Activated CD4-positive, alpha-beta T cell treated with anti-CD3 and anti-CD28 coated beads, Interleukin-2, amount 50 U/mL, for 1 hour (primary cell): ENCODE data around the gene MAJIN.
"Not testable (repeated sequence)": the region's sequence is repeated elsewhere in the genome, so short reads cannot be mapped to it uniquely, and the experiment has no call there.

Experiments used
- DNase-seq: peaks from one replicate; pipeline ENCODE4 v3.0.0-alpha.2; 2020

The MAJIN gene

DNA sequence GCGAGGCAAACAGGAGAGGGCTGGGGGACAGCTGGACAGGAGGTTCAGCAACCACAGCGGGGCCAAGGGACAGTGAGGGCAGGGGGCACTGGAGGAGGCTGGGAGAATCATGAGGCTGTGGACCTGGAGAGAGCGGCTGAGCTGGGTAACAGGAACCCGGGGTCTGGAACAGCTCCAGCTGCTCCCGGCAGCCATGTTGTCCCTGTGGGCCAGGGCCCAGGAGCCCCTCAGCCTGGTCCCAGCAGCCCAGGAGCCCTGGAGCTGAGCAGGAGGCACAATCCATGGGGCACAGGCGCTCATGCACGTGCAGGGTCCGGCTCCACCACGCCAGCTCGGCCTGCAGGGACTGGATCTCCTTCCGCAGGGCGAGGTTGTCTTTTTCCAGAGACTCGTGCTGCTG, 17.5 kb upstream of the MAJIN start:
- DNase-seq = no peak

DNA sequence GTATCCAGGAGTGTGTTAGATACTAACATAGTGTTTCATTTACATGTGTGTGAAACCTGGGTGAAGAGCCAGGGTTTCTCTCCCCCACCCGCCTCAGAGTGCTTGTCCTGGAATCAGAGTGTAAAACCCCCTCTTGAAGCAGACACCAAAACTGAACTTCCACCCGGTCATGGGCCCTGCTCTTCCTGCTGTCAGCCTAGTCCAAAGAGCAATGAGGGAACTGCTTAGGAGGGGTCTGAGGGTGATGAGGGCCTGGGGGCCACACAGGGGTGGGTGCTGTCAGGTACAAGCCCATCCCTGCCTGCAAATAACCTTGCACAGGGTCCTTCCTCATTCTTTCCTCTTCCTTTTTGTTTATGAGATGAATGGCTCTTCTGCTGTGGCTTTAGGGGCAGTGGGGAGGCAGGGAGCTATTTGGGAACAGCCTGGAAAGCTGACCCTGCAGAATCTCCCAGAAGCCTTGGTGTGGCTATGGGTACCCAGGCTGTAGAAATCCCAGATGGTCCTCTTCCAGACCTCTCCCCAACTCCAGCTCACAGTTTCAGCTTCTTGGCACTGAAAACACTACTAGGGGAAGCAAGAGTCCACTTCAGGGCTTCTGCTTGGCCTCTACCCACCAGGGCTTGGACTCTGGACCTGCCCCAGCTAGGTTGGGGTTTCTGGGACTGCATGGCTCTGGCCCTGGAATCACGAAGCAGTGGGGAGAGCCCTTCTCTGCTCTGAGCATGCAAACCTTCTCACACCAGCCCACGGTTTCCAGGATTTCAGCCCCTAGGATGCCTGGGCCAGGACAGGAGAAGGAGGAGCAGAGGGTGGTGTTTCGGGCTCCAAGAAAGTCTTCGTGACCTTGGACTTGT, 16.3 kb upstream of the MAJIN start:
- DNase-seq = no peak

DNA sequence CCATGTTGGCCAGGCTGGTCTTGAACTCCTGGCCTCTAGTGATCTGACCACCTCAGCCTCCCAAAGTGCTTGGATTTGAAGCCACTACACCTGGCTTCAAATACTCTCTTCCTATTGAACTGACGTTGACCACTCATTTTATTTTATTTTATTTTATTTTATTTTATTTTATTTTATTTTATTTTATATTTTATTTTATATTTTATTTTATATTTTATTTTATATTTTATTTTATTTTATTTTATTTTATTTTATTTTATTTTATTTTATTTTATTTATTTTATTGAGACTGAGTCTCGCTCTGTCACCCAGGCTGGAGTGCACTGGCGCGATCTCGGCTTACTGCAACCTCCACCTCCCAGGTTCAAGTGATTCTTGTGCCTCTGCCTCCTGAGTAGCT, 11.4 kb upstream of the MAJIN start:
- DNase-seq = not testable (repeated sequence)

DNA sequence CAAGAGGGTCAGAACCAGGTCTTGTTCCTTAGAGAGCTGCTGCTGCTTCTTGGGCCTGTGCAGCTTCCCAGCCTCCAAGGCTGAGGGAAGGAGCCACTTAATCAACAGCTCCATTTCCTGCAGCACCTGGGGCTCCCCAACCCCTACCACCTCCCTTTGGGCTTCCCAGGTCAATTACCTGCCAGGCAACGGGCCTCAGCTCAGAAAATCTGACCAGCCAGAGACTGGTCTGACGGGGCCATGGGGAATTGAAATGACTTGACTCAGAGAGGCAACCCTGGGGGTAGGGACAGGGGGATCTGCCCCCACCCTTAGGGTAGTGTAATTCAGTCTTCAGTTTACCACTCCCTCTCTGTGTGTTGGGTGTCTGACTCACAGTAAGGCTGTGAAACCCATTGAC, 4.7 kb upstream of the MAJIN start:
- DNase-seq = no peak

DNA sequence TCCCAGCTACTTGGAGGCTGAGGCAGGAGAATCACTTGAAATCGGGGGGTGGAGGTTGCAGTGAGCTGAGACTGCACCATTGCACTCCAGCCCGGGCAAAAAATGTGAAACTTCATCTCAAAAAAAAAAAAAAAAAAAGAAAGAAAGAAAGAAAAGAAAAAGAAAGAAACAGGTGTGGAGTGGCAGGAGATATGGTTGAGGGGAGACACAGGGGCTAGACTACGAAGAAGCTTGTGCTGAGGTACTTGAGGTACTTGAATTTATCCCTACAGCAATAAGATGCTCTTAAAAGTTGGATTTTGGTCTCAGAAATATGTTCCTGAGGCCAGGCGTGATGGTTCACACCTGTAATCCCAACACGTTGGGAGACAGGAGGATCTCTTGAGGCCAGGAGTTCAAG, 2.2 kb upstream of the MAJIN start:
- DNase-seq = no peak

DNA sequence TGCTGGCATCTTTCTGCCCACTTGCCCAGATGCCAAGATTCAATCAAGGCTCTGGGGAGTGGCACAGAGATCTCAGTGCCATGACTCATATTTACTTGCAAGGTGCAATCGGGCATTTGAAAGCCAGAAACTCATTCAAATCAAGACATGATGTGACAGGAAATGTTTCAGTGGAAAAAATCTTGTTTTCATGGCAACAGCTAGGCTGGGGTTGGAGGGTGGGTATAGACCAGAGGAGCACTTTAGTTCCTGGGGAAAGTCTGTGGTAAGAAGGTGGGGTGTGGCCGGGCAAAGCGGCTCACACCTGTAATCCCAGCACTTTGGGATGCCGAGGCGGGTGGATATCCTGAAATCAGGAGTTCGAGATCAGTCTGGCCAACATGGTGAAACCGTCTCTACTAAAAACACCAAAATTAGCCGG, 1.2 kb downstream of the MAJIN start:
- no peak for DNase-seq

DNA sequence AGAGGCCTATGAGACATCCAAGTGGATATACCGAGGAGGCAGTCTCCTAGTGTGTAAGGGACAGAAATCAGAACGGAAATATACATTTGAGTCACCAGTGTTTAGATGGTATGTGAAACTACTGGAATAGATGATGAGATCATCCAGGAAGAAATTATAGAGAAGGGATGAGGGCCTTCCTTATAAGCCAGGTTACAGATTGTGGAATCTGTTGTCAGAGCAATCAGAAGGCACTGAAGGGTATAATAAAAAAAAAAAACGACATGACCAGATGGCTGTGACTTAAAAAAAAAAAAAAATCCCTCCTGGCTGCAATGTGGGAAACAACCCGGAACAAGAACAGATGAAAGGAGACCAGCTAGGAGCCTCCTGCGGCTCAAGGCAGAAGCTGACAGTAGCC, 2.7 kb downstream of the MAJIN start:
- DNase-seq = no peak

DNA sequence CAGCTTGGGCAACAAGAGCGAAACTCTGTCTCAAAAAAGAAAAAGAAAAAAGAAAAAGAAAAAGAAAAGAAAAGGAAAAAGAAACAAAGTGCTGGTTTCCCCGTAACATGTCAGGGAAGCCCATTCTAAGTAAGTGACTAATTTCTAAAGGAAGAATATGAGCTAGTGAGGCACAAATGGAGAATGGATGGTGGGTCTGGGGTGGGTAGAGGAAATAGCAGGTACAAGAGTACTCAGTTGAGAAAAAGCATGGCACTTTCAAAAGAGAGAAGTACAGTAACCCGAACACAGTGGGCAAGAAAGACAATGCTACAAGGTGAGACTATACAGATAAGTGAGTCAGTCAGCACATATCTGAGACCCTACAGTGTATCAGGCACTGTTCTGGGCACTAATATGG, 4.5 kb downstream of the MAJIN start:
- DNase-seq = no peak

DNA sequence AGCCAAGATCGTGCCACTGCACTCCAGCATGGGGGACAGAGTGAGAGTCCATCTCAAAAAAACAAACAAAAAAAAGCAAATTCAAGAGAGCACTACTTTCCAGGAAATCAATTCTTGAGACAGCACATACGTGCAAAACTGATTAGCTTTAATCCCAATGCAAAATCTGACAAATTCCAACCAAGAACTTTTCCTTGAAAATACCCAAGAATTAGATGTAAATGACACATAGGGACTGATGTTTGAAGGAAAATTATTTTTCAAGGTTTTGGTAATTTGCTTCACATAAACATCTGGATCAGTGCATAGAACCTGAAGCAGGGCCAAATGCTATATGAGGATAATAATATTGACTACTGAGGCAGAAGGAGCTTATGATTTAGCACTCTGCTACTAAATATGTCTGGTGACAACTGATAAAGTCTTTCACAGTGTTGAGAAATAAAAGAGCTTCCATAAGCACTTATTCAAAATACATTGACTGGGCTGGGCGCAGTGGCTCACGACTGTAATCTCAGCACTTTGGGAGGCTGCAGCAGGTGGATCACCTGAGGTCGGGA, 8.8 kb downstream of the MAJIN start:
- no peak for DNase-seq

DNA sequence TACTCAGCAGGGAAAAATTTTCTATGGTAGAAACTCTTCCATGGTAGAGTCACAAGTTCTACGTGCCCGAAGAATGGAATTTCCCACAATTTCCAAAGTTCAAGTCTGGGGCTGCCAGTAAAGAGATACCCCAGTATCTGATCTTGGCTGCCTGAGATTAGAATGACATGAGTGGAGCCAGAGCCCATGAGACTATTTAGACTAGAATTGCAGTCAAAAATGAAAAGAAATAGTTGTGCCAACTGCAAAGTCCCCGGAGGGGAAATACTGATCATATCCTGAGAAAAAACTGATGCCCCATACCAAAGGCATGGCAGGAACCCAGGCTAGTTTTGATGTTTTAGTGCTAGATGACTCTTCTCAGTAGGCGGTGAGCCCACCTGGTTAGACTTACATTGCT, 11.2 kb downstream of the MAJIN start:
- DNase-seq = no peak

DNA sequence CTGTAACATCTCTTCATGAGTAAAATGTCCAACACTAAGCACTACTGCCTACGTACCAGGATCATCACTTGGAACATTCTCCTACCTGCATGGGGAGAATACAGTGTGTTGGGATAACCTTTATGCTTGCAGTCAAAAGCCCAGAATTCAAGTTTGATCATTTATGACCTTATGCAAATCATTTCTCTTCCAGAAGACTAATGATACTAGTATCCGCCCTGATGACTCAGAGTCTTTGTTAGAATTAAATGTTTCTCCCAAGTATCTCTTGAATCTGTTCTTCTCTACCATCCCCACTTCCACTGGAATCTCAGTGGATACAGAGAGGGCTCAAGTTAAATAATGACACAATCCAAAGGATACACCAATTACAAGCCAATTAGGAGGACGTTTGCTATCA, 12.4 kb downstream of the MAJIN start:
- DNase-seq = no peak

DNA sequence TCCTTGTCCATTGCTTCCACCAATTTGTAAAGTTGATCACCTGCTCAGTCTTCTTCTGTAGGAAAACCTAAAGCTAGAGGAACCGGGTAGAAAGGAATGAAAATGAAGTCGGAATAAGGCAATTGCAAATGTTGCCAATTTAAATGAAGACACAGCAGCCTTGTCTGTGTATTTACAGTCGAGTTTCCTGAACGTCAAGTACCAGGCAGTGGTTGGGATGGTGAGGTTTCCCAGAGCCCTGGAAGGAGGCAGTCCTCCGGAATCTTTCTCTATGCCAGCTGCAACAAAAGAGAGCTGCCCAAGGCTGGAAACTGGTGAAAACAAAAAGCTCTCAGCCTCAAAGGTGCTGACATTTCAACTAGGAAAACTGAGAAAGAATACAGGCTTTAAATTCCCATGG, 17.7 kb downstream of the MAJIN start:
- no peak for DNase-seq

DNA sequence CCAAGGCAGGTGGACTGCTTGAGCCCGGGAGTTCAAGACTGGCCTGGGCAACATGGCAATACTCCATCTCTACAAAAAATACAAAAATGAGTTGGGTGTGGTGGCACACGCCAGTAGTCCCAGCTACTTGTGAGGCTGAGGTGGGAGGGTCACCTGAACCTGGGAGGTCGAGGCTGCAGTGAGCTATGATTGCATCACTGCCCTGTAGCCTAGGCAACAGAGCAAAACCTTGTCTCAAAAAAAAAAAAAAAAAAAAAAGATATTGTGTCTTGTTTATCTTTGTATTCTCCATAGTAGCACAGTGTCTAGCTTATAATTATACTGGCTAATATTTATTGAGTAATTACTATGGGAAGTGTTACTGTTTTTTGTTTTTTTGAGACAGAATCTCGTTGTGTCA, 20.4 kb downstream of the MAJIN start:
- no peak for DNase-seq

DNA sequence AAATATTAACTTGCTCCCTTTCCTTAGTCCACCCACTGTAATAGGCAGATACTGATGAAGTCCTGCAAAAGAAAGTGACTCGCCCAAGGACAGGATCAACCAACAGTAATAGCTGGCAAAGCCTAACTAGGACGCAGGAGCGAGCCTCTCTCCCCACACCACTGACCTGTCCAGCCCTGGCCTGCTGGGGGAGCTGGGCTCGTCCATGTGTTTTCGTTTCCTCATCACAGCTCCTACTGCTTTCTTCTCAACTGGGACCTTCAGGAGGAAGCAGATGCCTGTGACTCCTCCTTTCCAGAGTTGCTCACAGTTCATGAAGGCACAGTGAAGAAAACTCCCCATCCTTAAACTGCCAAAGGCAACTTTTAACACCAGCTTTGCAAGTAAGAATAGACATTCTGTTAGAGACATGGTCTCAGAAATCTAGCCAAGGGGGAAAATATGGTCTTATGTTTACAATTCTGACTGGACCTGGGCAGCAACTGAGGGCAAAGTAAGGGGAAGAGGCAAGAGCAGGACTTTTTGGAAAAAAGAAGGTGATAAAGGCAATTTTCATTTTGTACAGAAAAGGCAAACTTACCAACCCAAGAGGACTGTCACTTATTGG, 24.6 kb downstream of the MAJIN start:
- DNase-seq = no peak

DNA sequence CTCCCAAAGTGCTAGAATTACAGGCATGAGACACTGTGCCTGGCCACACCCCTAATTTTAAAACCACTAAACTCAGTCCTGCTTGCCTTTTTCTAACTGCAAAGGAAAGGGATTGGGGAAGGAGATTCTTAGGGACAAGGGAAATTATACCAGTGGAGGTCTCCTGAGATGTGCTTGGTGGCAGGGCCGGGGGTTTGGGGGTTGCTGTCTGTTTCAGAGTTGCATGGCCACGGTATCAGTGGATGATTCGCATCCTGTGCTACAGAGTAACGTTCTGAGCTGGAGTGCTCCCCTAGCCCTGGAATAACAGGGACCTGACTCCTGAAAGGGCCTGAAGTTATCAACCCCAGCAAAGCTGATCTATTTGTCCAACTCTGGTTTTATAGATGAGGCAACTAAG, 35.4 kb downstream of the MAJIN start:
- DNase-seq = no peak

DNA sequence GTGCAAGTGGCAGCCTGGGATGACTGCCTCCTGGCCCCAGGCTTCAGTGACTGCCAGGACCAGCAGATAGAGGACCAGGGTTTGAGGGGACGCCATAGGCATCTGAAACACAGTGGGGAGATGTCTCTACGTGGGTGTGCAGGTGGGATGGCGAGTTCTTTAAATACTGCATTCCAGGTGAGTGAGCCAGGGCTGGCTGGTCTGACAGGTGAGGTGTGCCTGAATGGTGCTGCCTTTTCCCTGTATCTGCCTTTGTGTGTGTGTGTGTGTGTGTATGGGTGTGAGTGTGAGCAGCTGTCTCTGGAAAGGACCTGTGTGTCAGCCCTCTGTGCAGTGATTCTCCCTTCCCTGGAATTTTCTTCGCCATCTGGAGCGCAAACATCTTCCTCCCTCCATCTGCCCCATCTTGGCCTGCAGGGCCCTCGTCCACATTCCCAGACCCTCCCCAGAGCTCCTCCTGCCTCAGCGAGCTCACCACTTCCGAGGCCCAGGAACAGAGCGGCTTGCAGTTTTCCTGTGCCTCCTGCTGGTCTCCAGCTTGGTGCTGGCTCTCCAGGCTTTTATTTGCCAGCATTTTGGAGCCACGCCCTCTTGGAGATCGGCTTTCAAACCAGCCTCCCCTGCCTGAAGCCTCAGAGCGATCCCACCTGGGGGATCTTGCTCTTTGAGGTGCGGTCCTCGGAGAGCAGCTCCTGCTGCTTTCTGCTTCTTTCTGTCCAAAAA, 36.4 kb downstream of the MAJIN start, which contains the start of gene GPHA2:
TSS of gene GPHA2 (minus strand) at position 535 of the 723 bp plus-strand sequence. CDS start at position 102, 433 bp downstream.
- no peak for DNase-seq

DNA sequence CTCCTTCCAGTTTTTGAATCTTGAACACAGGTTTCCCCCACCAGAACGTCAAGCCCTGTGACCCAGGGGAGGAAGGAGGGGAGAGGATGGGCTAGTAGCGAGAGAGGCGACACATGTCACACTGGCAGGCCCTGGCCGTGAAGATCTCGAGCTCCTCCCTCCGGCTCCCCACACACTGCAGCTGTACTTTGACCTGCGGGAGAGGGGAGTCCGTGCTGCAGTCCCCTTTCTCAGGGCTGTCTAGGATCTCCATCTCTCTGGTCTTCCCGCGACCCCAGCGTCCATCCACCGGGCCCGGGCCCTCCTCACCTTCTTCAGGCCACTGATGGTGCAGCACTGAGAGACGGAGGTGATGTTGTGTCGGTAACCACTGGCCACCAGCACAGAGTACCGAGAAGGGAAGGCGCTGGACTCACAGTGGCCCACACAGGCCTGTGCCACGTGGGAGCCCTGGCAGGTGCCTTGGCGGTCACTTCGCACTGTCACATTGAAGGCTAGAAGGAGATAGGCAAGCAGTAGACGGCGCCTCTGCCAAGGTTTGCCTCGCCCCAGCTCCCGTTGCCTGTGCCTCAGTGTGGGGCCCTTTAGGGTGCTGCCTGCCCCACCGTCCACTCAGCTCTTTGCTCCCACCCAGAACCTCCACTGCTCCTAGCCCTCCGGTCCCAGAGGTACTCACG, 37.1 kb downstream of the MAJIN start:
- DNase-seq = no peak

DNA sequence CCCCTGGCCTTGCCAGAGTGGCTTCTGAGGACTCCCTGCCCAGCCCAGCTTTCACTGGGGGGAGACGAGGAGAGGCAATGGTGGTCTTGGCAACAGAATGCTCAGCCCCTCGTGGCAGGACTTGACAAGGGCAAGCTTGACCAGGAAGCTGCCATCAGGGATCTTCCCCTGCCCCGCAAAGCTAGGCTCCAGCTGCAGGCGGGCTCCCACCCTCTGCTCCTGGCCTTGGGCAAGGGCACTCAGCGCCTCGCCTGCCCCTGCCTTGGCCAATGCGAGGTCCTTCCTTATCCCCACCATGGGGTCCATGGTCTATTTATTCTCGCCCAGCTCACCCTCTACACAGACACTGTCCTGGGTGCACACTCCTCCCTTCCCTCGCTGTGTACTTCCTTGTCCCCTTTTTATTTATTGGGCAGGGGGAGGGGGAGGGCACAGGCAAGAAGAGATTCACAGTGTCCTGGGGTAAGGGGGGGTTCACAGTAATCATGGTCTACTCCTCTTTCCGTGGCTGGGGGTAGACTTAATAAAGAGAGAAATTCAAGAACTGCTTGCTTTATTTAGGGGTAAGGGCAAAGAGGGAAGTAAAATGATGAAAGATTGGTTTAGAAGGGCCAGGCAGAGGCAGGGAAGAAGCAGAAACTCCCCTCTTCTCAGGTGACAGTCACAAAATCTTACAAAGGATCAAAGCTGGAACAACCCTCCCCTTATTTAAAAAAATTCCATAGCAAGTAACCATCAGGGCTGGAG, 37.8 kb downstream of the MAJIN start:
- no peak for DNase-seq

DNA sequence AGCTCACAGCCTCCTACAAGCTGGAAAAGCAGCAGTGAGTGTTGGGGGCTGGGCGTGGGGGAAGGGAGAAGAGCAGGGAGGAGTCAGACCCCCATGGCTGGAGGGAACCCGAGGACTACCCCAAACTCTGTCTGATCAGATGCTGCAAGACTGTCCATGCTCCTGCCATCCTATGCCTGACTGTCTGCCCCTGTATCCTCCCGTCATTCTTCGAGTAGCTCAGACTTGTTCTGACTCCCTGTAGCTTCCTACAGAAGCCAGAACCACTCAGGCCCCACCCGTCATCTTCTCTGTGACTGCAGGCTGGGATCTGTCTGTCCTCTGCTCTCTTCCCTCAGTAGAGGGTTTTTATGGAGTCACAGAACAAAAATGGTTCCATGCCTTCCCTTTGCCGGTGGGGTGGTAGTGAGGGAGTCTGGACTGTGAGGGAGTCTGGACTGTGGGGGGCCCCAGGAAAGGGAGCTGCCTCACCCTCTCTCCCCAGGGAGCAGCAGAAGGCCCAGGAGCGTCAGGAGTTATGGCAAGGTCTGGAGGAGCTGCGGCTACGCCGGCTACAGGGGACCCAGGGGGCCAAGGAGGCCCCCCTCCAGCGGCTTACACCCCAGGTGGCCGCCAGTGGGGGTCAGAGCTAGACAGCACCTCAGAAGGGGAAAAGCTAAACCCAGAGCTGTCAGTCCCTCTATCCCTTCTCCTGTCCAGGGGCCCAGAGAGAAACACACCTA, 38.5 kb downstream of the MAJIN start:
- DNase-seq = no peak

DNA sequence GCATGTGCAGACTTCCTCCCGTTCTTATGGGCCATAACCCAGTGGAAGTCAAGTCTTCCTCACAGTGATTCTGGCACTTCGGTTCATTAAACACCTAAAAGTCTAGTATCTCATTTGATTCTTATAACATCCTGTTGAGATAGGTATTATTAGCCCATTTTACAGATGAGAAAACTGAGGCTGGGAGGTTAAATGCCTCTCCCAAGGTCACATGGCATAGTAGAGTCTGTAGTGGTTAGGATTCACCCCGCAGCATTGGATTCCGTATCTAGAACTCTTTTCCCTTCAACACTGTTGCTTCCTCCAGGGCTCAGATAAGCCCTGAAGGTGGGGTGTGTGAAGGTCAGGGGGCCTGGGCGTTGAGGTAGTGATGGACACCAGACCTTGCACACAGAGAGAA, 39.6 kb downstream of the MAJIN start:
- no peak for DNase-seq

DNA sequence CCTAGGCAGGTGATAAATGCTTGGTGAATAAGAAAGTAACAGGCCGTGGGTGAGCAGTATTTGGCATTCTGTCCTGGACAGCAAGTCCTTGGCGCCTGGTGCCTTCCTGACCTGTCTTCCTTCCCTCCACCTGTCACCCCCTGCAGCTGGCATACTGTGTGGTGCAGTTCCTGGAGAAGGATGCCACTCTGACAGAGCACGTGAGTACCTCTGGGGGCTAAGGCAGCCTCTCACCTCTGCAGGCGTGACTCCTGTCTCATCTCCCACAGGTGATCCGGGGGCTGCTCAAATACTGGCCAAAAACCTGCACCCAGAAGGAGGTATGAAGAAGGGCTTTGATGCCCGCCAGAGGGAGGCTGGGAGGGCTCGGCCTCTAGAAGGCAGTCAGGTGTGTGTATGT, 40.6 kb downstream of the MAJIN start:
- no peak for DNase-seq

DNA sequence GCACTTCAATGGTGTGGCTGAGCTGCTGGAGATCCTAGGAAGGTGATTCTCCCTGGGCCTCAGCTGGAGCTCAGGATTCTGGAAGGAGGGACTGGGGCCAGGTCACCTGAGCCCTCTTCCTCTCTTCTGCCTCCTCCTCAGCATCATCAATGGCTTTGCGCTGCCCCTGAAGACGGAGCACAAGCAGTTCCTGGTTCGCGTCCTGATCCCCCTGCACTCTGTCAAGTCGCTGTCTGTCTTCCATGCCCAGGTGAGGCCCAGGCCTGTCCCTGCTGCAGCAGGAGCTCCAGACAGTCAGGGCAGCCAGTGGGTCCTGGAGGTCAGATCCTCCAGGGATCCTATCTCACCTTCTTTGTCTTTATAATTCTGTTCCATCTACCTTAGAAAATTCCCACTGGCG, 41.6 kb downstream of the MAJIN start:
- no peak for DNase-seq
